Caco-2 (cell line): Measurements from ENCODE around the gene C4orf36. TPM values are rescaled to one million over a fixed set of nuclear protein-coding genes. Genes with fewer than 3 reads are reported as not detected.

ENCODE experiments used
- BruUV-seq: library from RNA; stranded (reverse); fragments of 400-500 nt; replicated peaks from 2 replicates; lab custom pipeline; 2021; lab: Mats Ljungman, UMichigan
- CTCF ChIA-PET: fragments of 300-600 bp; sonication (Branson Sonifier 250); formaldehyde crosslinking; loops from one replicate; lab custom pipeline; 2022; ENCODE audit warnings: antibody characterized with exemption; lab: Charles Lee
- POLR2A ChIA-PET: fragments of 300-600 bp; sonication (Branson Sonifier 250); formaldehyde crosslinking; loops from one replicate; lab custom pipeline; 2022; ENCODE audit warnings: antibody characterized with exemption; lab: Charles Lee
- DNase-seq, 2 experiments: peaks; one replicate each; pipeline versions ENCODE4 v3.0.0 to v3.0.0-alpha.2; 2020 to 2022
- H3K27me3 ChIP-seq: replicated peaks from 2 replicates; pipeline ENCODE4 v1.6.0; 2011; ENCODE audit warnings: low read length; ENCODE audit not compliant: control insufficient read depth, insufficient read depth
- H3K36me3 ChIP-seq: 2 replicates; pipeline ENCODE4 v1.5.1; 2011; ENCODE audit warnings: low read length; ENCODE audit not compliant: control insufficient read depth, insufficient read depth
- H3K4me1 ChIP-seq: fragments of 250-450 bp; sonication (Bioruptor Pico); 2 replicates; pipeline ENCODE4 v1.5.1; 2020; ENCODE audit warnings: mild to moderate bottlenecking
- H3K4me3 ChIP-seq: 2 replicates; pipeline ENCODE4 v1.5.1; 2011; ENCODE audit warnings: low read depth, mild to moderate bottlenecking, control low read depth, low read length
- H3K9me3 ChIP-seq: fragments of 250-450 bp; sonication (Bioruptor Pico); 2 replicates; pipeline ENCODE4 v1.5.1; 2020; ENCODE audit warnings: mild to moderate bottlenecking, moderate library complexity
- H3K27ac Mint-ChIP-seq: one replicate; pipeline ENCODE4 v1.8.0; 2022; ENCODE audit warnings: mixed read lengths; ENCODE audit not compliant: unreplicated experiment
- H3K27me3 Mint-ChIP-seq: one replicate; pipeline ENCODE4 v1.8.0; 2022; ENCODE audit warnings: mixed read lengths; ENCODE audit not compliant: insufficient read depth, unreplicated experiment
- H3K36me3 Mint-ChIP-seq: one replicate; pipeline ENCODE4 v1.8.0; 2022; ENCODE audit warnings: mild to moderate bottlenecking, mixed read lengths; ENCODE audit not compliant: insufficient read depth, unreplicated experiment
- H3K4me1 Mint-ChIP-seq: one replicate; pipeline ENCODE4 v1.8.0; 2022; ENCODE audit warnings: low read depth, mixed read lengths; ENCODE audit not compliant: unreplicated experiment
- H3K4me3 Mint-ChIP-seq: one replicate; pipeline ENCODE4 v1.8.0; 2022; ENCODE audit warnings: mild to moderate bottlenecking, moderate library complexity, mixed read lengths; ENCODE audit not compliant: unreplicated experiment
- H3K9me3 Mint-ChIP-seq: one replicate; pipeline ENCODE4 v1.8.0; 2022; ENCODE audit warnings: mixed read lengths; ENCODE audit not compliant: unreplicated experiment
- CTCF ChIP-seq, 2 experiments: fragments of 200-600 bp in 1 of 2; IDR thresholded peaks; 1 replicate in 1 of 2; 2 replicates in 1 of 2; pipeline versions ENCODE4 v1.5.1 to v1.8.0; 2011 to 2022; ENCODE audit warnings: antibody characterized with exemption in 1 of 2, control low read depth in 1 of 2, inconsistent platforms in 1 of 2, low read depth in 1 of 2, low read length in 1 of 2, mild to moderate bottlenecking in 1 of 2, moderate library complexity in 1 of 2; ENCODE audit not compliant: insufficient read depth in 1 of 2, severe bottlenecking in 1 of 2, unreplicated experiment in 1 of 2
- intact Hi-C: fragments of 100-400 bp; cut with micrococcal nuclease; formaldehyde crosslinking; loops from one replicate; pipeline ENCODE4 v1.10.0; 2022; ENCODE audit not compliant: unreplicated experiment
- total RNA-seq: library from RNA; stranded (reverse); gene quantifications from 2 replicates; pipeline ENCODE4 v1.2.3, GENCODE V29; 2022

The C4orf36 gene
- total RNA-seq, 1 experiment from 2014 or later = 2.2 TPM

DNA sequence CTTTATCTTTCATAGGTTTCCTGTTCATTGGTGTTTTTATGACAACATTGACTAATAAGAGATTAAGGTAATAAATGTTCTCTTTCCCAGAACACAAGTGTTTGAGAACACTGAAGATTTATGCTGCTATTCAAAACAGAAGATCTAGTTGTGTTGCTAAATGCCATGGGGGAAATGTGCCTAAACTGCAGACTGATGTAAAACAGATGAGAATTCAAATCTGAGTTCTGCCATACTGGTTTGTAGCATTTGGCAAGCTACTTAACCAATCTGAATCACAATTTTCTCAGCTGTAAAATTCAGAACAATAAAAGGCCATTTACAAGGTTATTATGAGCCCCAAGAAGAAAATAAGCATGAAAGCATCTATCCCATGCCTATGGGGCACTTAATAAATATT, 45.3 kb downstream of the C4orf36 start:
- Mint-ChIP-seq H3K9me3 (no peaks in the 10 kb centered on the region), H3K36me3 (no peaks in the 10 kb centered on the region), H3K4me3 (no peak overlapping the region), H3K4me1 (no peaks in the 10 kb centered on the region), H3K27ac (no peak overlapping the region), H3K27me3 (no peaks in the 10 kb centered on the region)
- H3K9me3 ChIP-seq = no peaks in the 10 kb centered on the region; the same call in 1 of the 2 replicates
- no TSS peak for BruUV-seq
- intact Hi-C loops = no loop called here
- no peak overlapping the region for H3K4me3 ChIP-seq
- CTCF ChIA-PET = no interaction called here
- no peaks in the 10 kb centered on the region for H3K4me1 ChIP-seq
- TF ChIP-seq CTCF (IDR thresholded peaks at IDR 0.05; ENCODE audit: insufficient read depth in 1 of 2, low read depth in 1 of 2, low read length in 1 of 2, severe bottlenecking in 1 of 2, unreplicated experiment in 1 of 2) = no peak
- DNase-seq = no peak
- no peaks in the 10 kb centered on the region for H3K36me3 ChIP-seq
- no peaks in the 10 kb centered on the region for H3K27me3 ChIP-seq
- POLR2A ChIA-PET = no interaction called here

GRCh38 chr4:86845593-86845992, 46.6 kb downstream of the C4orf36 start:
- Histone ChIP-seq H3K36me3 (no peaks in the 10 kb centered on the region), H3K9me3 (no peaks in the 10 kb centered on the region; the same call in 1 of the 2 replicates), H3K27me3 (no peaks in the 10 kb centered on the region), H3K4me1 (no peaks in the 10 kb centered on the region), H3K4me3 (no peak overlapping the region)
- Mint-ChIP-seq H3K27ac (no peak overlapping the region), H3K36me3 (no peaks in the 10 kb centered on the region), H3K27me3 (no peaks in the 10 kb centered on the region), H3K4me3 (no peak overlapping the region), H3K9me3 (no peaks in the 10 kb centered on the region), H3K4me1 (no peaks in the 10 kb centered on the region)
- CTCF ChIA-PET = no interaction called here
- no peak for TF ChIP-seq CTCF (IDR thresholded peaks at IDR 0.05; ENCODE audit: insufficient read depth in 1 of 2, low read depth in 1 of 2, low read length in 1 of 2, severe bottlenecking in 1 of 2, unreplicated experiment in 1 of 2)
- no TSS peak for BruUV-seq
- POLR2A ChIA-PET = no interaction called here
- DNase-seq = no peak
- intact Hi-C loops = no loop called here

GRCh38 chr4:86841309-86841708, 50.9 kb downstream of the C4orf36 start:
- CTCF ChIA-PET = no interaction called here
- Mint-ChIP-seq H3K4me3 (no peak overlapping the region), H3K4me1 (no peaks in the 10 kb centered on the region), H3K27me3 (no peaks in the 10 kb centered on the region), H3K9me3 (no peaks in the 10 kb centered on the region), H3K36me3 (no peaks in the 10 kb centered on the region), H3K27ac (no peak overlapping the region)
- intact Hi-C loops = no loop called here
- Histone ChIP-seq H3K27me3 (no peaks in the 10 kb centered on the region), H3K9me3 (no peaks in the 10 kb centered on the region; the same call in 1 of the 2 replicates), H3K4me3 (no peak overlapping the region), H3K36me3 (no peaks in the 10 kb centered on the region), H3K4me1 (no peaks in the 10 kb centered on the region)
- DNase-seq = no peak
- POLR2A ChIA-PET = no interaction called here
- no peak for TF ChIP-seq CTCF (IDR thresholded peaks at IDR 0.05; ENCODE audit: insufficient read depth in 1 of 2, low read depth in 1 of 2, low read length in 1 of 2, severe bottlenecking in 1 of 2, unreplicated experiment in 1 of 2)
- no TSS peak for BruUV-seq
